Colon (tissue), 2 donors: ENCODE results near the gene YLPM1.

ENCODE experiments used
- FAIRE-seq: peaks from 2 replicates; lab custom pipeline; 2012; peaks lifted over from hg19 to GRCh38; lab: Jason Lieb, UNC
- donor health status: control.
- donor health status: control.

The YLPM1 gene

GRCh38 chr14:74786796-74787315 is 23.7 kb downstream of the YLPM1 start:
- no peak for FAIRE-seq

DNA sequence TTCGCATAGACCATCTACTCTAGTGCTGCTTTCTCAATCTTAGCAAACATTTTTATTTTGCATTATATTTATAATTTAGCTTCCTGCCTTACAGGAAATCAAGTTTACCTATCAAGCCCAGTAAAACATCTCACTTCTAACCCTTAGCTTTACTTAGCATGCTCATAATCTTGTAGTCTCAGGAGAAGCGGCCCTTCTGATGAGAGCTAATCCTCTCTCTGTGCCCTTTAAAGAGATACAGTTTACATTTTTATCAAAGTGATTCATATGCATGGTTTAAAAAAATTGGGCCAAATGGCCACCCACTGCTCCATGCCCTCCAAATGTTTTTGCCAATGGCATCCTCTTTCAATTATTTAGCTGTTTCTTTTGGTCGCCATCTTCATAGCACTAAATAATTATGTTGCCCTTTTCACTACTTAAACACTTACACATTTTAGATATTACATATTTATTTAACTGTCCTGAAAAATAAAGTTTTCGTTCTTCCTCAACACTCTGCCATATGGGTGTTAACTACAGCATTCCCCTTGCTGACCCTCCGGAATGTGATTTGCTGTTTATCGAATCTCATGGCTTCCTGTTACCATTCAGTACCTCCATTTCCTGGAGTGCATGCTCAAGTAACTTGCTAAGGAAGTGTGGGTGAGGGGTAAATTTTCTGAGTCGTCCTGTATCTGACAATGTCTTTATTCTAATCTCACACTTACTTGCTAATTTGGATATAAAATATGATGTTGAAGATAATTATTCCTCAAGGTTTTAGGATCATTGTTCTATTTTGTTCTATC is 29.3 kb downstream of the YLPM1 start:
- no peak for FAIRE-seq

- no peak for FAIRE-seq
Measured at GRCh38 chr14:74793506-74794155, 30.5 kb downstream of the YLPM1 start.

DNA sequence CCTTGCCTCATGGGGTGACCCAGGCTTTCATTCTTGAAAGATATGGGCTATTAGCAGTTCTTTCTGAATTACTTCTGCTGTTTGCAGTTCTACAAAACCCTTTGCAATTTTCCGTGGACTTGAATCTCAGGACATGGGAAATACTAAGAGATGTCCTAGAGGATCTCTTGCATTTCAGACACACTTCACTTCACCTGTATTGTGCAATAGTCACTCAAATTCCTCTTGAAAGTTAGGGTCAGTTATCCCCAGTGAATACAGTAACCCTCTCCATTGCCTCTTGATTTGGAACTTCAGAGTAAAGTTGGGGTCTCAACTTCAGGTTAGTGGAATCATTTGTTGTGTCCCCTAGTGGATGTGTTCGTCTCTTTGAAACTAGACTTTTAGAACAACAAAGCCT is 31.8 kb downstream of the YLPM1 start:
- no peak for FAIRE-seq

DNA sequence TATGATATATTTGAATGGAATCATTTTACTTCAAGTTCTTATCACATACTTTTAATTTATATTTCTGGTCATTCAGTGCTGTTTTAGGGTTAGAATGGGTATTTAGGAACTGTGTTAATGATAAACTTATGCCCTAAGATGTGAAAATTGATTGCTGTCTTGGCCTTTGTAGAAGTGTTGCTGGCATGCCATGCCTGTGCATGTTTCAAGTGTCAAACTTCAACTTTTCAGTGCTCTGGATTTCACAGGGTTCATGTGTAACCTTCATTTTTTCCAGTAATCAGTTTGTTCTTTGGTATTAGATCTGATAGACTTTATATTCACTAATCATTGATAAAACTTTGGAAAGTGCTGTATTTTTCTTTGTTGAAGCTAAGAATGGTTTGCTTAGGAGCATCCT is 36.6 kb downstream of the YLPM1 start:
- no peak for FAIRE-seq

- no peak for FAIRE-seq
Measured at GRCh38 chr14:74800780-74801179, 37.7 kb downstream of the YLPM1 start.

DNA sequence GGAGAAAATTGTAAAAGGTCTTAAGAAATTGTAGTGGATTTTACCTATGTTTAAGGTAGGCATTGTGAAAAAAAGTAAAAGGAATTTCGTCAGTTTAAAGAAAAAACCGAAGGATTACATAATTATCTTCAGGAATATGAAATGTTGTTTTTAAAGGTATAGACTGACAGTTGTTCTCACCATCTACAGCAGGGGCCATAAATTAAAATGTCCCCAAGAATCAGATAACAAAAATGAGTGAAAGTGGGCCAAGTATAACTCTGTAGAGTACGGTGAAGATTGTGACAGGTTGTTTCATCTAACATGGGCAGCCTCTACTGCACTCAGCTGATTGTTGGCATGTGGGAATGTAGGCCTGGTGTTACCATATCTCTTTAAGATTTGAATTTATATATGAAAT is 38.3 kb downstream of the YLPM1 start:
- no peak for FAIRE-seq

- FAIRE-seq = no peak
Measured at GRCh38 chr14:74804219-74804825, 41.2 kb downstream of the YLPM1 start.

DNA sequence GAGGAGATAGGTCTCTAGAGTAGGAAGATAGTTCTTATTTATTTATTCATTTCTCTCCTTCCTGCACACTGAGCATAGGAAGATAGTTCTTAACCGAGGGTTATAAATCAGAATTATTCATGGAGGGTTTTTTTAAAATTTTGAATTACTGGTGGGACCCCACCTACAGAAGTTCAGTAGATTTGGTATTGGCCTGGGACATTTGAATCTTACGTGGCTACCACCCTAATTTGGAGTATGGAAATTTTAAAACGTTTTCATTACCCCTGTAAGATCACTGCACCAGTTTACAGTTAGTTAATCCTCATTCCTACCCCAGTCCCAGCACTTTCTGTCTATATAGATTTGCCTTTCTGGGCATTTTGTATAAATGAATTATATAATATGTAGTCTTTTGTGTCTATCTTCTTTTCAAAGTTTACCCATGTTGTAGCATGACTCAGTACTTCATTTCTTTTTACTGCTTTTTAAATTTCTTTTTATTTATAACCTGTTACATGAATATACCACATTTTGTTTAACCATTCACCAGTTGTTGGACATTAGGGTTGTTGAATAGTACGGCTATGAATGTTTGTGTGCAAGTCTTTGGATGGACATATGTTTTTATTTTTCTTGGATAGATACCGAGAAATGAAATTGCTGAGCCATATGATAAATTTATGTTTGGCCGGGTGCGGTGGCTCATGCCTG is 44.9 kb downstream of the YLPM1 start:
- FAIRE-seq = no peak

- FAIRE-seq = no peak
Measured at GRCh38 chr14:74816124-74816523, 53.0 kb downstream of the YLPM1 start.

DNA sequence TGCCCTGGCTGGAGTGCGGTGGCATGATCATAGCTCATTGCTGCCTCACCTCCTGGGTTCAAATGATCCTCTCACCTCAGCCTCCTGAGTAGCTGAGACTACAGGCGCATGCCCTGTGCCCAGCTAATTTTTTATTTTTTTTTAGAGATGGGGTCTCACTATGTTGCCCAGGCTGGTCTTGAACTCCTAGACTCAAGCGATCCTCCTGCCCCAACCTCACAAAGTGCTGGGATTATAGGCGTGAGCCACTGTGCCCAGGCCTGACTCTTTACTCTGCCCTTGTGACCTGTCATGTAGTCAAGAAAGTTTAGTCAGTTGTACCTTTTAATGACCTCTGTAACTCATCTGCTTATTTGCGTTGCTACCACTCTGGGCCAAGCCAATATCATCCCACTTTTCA is 57.2 kb downstream of the YLPM1 start:
- no peak for FAIRE-seq

GRCh38 chr14:74821267-74821915 is 58.3 kb downstream of the YLPM1 start:
- FAIRE-seq = no peak

- no peak for FAIRE-seq
Measured at GRCh38 chr14:74824997-74825396, 61.9 kb downstream of the YLPM1 start.

GRCh38 chr14:74826574-74826973 is 63.5 kb downstream of the YLPM1 start:
- FAIRE-seq = no peak

DNA sequence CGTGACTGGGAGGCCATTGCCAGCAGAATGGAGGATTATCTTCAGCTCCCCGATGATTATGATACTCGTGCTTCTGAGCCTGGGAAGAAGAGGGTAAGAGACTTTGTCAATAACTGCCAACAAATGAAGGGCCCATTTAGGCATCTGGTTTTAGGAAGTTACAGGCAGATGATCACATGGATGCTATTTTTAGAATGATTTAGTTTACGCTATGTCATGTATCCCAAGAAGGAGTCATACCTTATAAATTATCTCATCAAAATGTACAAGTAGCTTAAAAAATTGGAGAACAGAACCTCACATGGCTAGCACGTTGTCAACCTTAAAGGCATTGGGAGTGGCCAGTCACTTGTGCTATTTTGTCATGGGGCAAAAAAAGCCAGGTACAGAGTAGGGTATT is 66.1 kb downstream of the YLPM1 start:
- FAIRE-seq = no peak

DNA sequence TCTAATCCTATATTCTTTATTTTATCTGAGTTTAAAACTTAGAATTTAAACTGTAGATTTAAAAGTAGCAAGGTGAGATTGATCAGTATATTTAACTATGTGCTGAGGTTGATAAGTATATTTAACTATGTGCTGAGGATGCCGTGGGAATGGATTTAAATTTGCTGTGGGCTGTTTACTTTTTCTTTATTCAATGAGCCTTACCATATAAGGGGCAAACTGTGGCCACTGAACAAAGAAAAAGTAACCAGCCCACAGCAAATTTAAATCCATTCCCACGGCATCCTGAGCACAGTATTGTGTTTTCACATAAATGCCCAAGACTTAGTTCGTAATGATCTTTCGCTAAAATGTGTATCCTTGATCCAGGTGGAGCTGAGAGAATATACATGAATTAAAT is 69.7 kb downstream of the YLPM1 start:
- FAIRE-seq = no peak

GRCh38 chr14:74834692-74835392 is 71.7 kb downstream of the YLPM1 start:
- no peak for FAIRE-seq

DNA sequence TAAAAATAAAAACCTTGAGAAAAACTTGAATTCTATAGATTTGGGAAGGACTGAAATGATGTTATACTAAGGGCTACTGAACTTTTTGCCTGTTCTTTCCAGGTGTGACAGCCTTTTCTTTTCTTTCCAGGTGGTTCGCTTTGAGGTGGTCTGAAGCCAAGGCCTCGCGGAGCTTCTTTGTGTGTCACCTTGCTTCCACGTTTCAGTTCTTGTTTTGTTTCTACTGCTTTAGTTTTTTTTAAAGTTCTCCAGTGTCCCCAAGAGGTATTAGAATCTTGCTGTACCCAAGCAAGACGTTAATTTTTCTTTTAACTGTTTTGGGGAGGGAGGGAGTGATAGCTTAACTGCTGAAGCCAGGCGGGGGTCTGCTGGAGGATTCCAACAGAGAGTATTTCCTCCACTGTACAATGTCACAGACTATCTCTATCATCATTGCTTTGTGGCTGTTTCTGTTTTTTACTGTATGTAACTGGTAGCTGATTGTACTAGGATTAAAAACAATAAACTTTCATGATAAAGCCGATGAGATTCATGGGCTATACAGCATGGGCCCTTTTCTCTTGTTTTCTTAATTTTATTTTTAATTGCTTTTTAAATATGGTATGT is 72.6 kb downstream of the YLPM1 start:
- FAIRE-seq = no peak

DNA sequence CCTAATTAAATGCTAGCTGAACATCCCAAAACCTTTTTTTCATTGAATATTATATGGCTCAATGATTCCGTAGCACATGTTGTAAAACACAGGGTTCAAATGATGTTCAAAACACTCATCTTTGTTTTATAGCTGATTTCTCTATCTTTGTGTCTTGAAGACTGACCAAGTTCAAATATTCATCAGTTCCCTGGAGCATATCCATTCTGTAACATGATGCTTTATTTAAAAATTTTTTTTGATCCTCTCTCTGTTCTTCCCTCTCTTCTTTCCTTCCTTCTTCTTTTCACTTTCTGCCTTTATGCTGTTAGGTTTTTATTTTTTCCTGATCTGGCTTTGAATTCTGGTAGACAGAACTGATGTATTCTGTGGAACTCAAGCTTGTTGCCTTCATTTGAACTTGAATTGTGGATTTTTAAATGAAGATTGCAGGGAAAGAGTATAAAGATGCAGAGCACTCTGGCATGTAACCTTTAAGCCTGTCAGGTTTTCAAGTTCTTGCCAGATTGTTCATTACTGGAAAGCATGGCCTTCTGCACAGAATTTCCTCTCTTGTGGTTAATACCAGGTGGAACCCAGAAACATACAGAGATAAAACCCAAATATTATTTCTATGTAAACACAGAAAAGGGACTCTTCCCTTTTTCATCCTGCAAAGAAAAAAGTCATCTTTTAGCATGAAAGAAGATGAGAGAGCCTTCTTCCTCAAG is 73.3 kb downstream of the YLPM1 start:
- no peak for FAIRE-seq

DNA sequence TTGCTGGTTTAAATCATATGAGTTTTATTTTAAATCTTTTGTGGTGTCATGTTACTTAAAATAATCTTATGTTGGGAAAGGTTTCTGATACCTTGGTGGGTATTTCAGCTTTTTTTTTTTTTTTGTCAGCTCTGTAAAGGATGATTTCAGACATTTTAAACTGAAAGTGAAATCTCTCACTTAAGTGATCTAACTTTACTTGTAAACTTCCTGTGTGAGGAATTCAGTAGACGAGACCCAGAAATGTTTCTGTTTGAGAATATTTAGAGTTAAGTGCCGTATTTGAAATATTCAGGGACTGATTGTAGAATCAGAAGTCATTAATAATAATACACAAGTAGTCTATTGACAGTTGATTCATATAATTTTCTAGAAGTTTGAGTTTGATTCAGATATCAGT is 75.0 kb downstream of the YLPM1 start:
- peak; percentile 45 for FAIRE-seq
